Nephron progenitor cell (in vitro differentiated cells): ENCODE measurements around the gene PIGH.

ENCODE experiments used
- DNase-seq: peaks from one replicate; pipeline ENCODE4 v3.0.0; 2021
- H3K27ac Mint-ChIP-seq: 2 replicates; pipeline ENCODE4 v1.8.0; 2021; ENCODE audit warnings: mild to moderate bottlenecking, moderate library complexity, mixed read lengths
- H3K27me3 Mint-ChIP-seq: 2 replicates; pipeline ENCODE4 v1.8.0; 2021; ENCODE audit warnings: mild to moderate bottlenecking, low read depth, mixed read lengths; ENCODE audit not compliant: poor library complexity
- H3K36me3 Mint-ChIP-seq: 2 replicates; pipeline ENCODE4 v1.8.0; 2021; ENCODE audit warnings: low read depth, mixed read lengths
- H3K4me1 Mint-ChIP-seq: 2 replicates; pipeline ENCODE4 v1.8.0; 2021; ENCODE audit warnings: mixed read lengths
- H3K4me3 Mint-ChIP-seq: 2 replicates; pipeline ENCODE4 v1.8.0; 2021; ENCODE audit warnings: mild to moderate bottlenecking, moderate library complexity, mixed read lengths
- H3K9me3 Mint-ChIP-seq: 2 replicates; pipeline ENCODE4 v1.8.0; 2021; ENCODE audit warnings: mild to moderate bottlenecking, moderate library complexity, mixed read lengths
- CTCF ChIP-seq: fragments of 200-600 bp; sonication (generic); IDR thresholded peaks from 2 replicates; pipeline ENCODE4 v1.5.0; 2021; ENCODE audit warnings: antibody characterized with exemption

Gene PIGH

GRCh38 chr14:67576216-67576955 lies 23.7 kb downstream of the PIGH start:
- Mint-ChIP-seq H3K27me3 (no peaks in the 10 kb centered on the region), H3K4me1 (peaks cover 3% of the 10 kb centered on the region), H3K36me3 (peaks cover 32% of the 10 kb centered on the region), H3K9me3 (no peaks in the 10 kb centered on the region), H3K4me3 (no peak overlapping the region), H3K27ac (no peak overlapping the region)
- TF ChIP-seq CTCF: no peak
- DNase-seq: no peak

GRCh38 chr14:67575684-67576083 lies 24.4 kb downstream of the PIGH start:
- H3K36me3 Mint-ChIP-seq: peaks cover 33% of the 10 kb centered on the region
- no peak for DNase-seq
- peaks cover 8% of the 10 kb centered on the region for H3K4me1 Mint-ChIP-seq
- no peak overlapping the region for H3K27ac Mint-ChIP-seq
- no peak overlapping the region for H3K4me3 Mint-ChIP-seq
- TF ChIP-seq CTCF: no peak
- H3K27me3 Mint-ChIP-seq: no peaks in the 10 kb centered on the region
- H3K9me3 Mint-ChIP-seq: no peaks in the 10 kb centered on the region

DNA sequence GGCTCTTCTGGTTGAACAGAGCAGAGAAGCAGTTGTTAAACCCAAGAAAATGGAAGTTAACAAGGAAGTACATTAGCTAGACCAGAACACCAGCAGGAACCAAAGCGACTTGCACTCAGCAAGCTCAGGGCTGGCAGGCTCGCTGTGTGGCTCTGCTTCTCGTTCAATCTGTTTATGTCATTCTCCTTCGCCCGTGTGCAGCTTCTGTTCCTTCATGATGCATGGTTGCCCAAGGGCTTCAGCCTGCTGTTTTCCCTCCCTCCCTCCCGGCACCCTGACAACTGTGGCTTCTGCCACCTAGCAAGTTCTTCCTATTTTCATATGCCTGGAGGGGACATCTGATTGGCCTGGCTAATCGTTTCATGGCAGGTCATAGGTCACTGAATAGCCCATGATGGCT lies 25.3 kb downstream of the PIGH start:
- Mint-ChIP-seq H3K36me3 (peaks cover 38% of the 10 kb centered on the region), H3K4me1 (peaks cover 15% of the 10 kb centered on the region), H3K4me3 (no peak overlapping the region), H3K9me3 (no peaks in the 10 kb centered on the region), H3K27ac (no peak overlapping the region), H3K27me3 (no peaks in the 10 kb centered on the region)
- TF ChIP-seq CTCF: no peak
- DNase-seq: no peak

DNA sequence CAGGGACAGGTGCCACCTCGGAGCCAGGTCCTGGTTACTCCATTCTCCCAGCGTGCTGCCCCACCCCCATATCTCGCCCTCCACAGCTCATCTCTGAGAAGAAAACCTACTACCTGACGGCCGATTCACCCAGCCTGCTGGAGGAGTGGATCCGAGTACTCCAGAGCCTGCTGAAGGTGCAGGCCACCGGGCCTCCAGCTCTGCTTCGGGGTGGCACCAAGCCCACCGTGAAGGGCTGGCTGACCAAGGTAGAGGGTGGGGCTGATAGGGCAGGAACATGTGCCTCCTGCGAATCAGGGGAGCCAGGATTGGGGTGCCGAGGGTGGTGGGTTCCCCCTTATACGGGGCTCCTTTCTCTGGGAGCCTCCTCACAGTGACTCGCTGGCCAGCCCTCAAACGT lies 25.9 kb downstream of the PIGH start:
- H3K36me3 Mint-ChIP-seq: peaks cover 32% of the 10 kb centered on the region
- H3K27me3 Mint-ChIP-seq: no peaks in the 10 kb centered on the region

GRCh38 chr14:67573228-67574010 lies 26.6 kb downstream of the PIGH start:
- no peaks in the 10 kb centered on the region for H3K27me3 Mint-ChIP-seq
- TF ChIP-seq CTCF: no peak
- H3K4me1 Mint-ChIP-seq: peaks cover 25% of the 10 kb centered on the region
- peak overlapping the region; percentile 49 for H3K27ac Mint-ChIP-seq
- H3K9me3 Mint-ChIP-seq: no peaks in the 10 kb centered on the region
- H3K36me3 Mint-ChIP-seq: peaks cover 25% of the 10 kb centered on the region
- H3K4me3 Mint-ChIP-seq: no peak overlapping the region
- no peak for DNase-seq

More for the DNA sequence above, 25.9 kb downstream of the PIGH start:
- Mint-ChIP-seq H3K4me1 (peaks cover 22% of the 10 kb centered on the region), H3K9me3 (no peaks in the 10 kb centered on the region), H3K4me3 (no peak overlapping the region), H3K27ac (no peak overlapping the region)
- DNase-seq: no peak
- no peak for TF ChIP-seq CTCF
